GM12878 (cell line): ENCODE results near the gene SIN3B. TPM values are rescaled to one million over a fixed set of nuclear protein-coding genes. Genes with fewer than 3 reads are reported as not detected.

Source experiments
- ATAC-seq: fragments of 200-7000 bp; cut with Tn5 transposase; 3 replicates; pipeline ENCODE4 v1.9.1; 2020; ENCODE audit warnings: mild to moderate bottlenecking, moderate library complexity
- BruUV-seq: library from RNA; stranded (reverse); fragments of 400-500 nt; replicated peaks from 2 replicates; lab custom pipeline; 2021; lab: Mats Ljungman, UMichigan
- CTCF ChIA-PET: fragments of 300-600 bp; sonication (Branson Sonifier 250); formaldehyde crosslinking; extraction: SDS; loops from one replicate; lab custom pipeline; 2021; ENCODE audit warnings: inconsistent platforms; lab: Yijun Ruan, JAX
- POLR2A ChIA-PET: fragments of 350-600 bp; formaldehyde crosslinking; extraction: SDS; loops from one replicate; lab custom pipeline; 2021; ENCODE audit warnings: inconsistent platforms; lab: Charles Lee
- RAD21 ChIA-PET: fragments of 300-600 bp; sonication (Branson Sonifier 250); formaldehyde crosslinking; loops from one replicate; lab custom pipeline; 2023; ENCODE audit warnings: antibody characterized with exemption; ENCODE audit not compliant: unreplicated experiment; lab: Charles Lee
- SMC1A ChIA-PET: fragments of 300-600 bp; sonication (Branson Sonifier 250); formaldehyde crosslinking; loops from one replicate; lab custom pipeline; 2023; ENCODE audit not compliant: unreplicated experiment, uncharacterized antibody; lab: Charles Lee
- DNase-seq: peaks from one replicate; pipeline ENCODE4 v3.0.0-alpha.2; 2011; ENCODE audit warnings: low read depth, low spot score
- FAIRE-seq: peaks from 3 replicates; lab custom pipeline; 2011; peaks lifted over from hg19 to GRCh38; lab: Jason Lieb, UNC
- H2AFZ ChIP-seq: 2 replicates; pipeline ENCODE4 v1.6.0; 2011; ENCODE audit warnings: low read depth, low read length, control low read depth; ENCODE audit not compliant: control insufficient read depth
- H3K27ac ChIP-seq: 2 replicates; pipeline ENCODE4 v1.5.1; 2011; ENCODE audit warnings: control low read depth; ENCODE audit not compliant: control insufficient read depth, insufficient read depth
- H3K27me3 ChIP-seq, 2 experiments: replicated peaks in 1 of 2; 2 replicates each; pipeline versions ENCODE4 v1.6.0 to v1.6.1; 2011; ENCODE audit warnings: low read length in 1 of 2; ENCODE audit not compliant: control insufficient read depth in 2 of 2, insufficient read depth in 2 of 2
- H3K36me3 ChIP-seq, 2 experiments: 2 replicates each; pipeline ENCODE4 v1.5.1; 2011; ENCODE audit warnings: low read length in 1 of 2; ENCODE audit not compliant: control insufficient read depth in 2 of 2, insufficient read depth in 2 of 2
- H3K4me1 ChIP-seq: 2 replicates; pipeline ENCODE4 v1.6.1; 2011; ENCODE audit warnings: mild to moderate bottlenecking, low read length, moderate library complexity, mixed read lengths; ENCODE audit not compliant: control insufficient read depth, insufficient read depth
- H3K4me2 ChIP-seq: 2 replicates; pipeline ENCODE4 v1.6.0; 2011; ENCODE audit warnings: control low read depth; ENCODE audit not compliant: control insufficient read depth, insufficient read depth
- H3K4me3 ChIP-seq: fragments of 200-600 bp; sonication (generic); 2 replicates; pipeline ENCODE4 v1.5.1; 2016
- H3K79me2 ChIP-seq: 2 replicates; pipeline ENCODE4 v1.6.0; 2011; ENCODE audit warnings: low read length; ENCODE audit not compliant: control insufficient read depth, insufficient read depth
- H3K9ac ChIP-seq: 2 replicates; pipeline ENCODE4 v1.8.0; 2011; ENCODE audit warnings: low read length, control low read depth, mixed read lengths; ENCODE audit not compliant: control insufficient read depth, insufficient read depth
- H3K9me3 ChIP-seq: replicated peaks from 3 replicates; pipeline ENCODE4 v1.5.1; 2011; ENCODE audit warnings: mild to moderate bottlenecking, low read length; ENCODE audit not compliant: control insufficient read depth, insufficient read depth
- H4K20me1 ChIP-seq: 2 replicates; pipeline ENCODE4 v1.6.0; 2011; ENCODE audit not compliant: control insufficient read depth, insufficient read depth
- CREM ChIP-seq: IDR thresholded peaks from 2 replicates; pipeline ENCODE4 v1.6.1; 2014; ENCODE audit warnings: antibody characterized with exemption, low read depth
- MXI1 ChIP-seq: fragments of 150-350 bp; IDR thresholded peaks from 2 replicates; pipeline ENCODE4 v1.6.1; 2011; ENCODE audit warnings: low read depth, mild to moderate bottlenecking, inconsistent platforms, low read length, improper control_type of control experiment
- TCF7 ChIP-seq: IDR thresholded peaks from 2 replicates; pipeline ENCODE4 v1.6.1; 2014; ENCODE audit warnings: antibody characterized with exemption, borderline replicate concordance
- ZNF384 ChIP-seq: IDR thresholded peaks from 2 replicates; pipeline ENCODE4 v1.6.1; 2012; ENCODE audit warnings: low read depth, mild to moderate bottlenecking, low read length, improper control_type of control experiment, borderline replicate concordance
- ZSCAN29 ChIP-seq: fragments of 450-650 bp; IDR thresholded peaks from 2 replicates; pipeline ENCODE4 v1.6.1; 2017; ENCODE audit warnings: mild to moderate bottlenecking, moderate library complexity
- WGBS: methylation state at CpG from one replicate; pipeline ENCODE4 v1.1.6; 2016; ENCODE audit warnings: low lambda C conversion rate; ENCODE audit not compliant: insufficient replicate concordance, insufficient coverage; ENCODE audit errors: missing lambda C conversion rate; 5-methylcytosine and 5-hydroxymethylcytosine counted together
- in situ Hi-C: fragments of 300-500 bp; cut with MboI; formaldehyde crosslinking; loops from 9 replicates; pipeline ENCODE4 v1.14.3; 2018; ENCODE audit warnings: mixed read lengths
- intact Hi-C: fragments of 100-400 bp; cut with micrococcal nuclease; formaldehyde crosslinking; loops from one replicate; pipeline ENCODE4 v1.14.2; 2022; ENCODE audit not compliant: unreplicated experiment
- polyA plus RNA-seq, 11 experiments: library from polyadenylated mRNA; depleted of rRNA in 4 of 11; unstranded in 6 of 11; stranded (reverse) in 5 of 11; fragments of >200 nt; fragmentation: Nextera tagmentation in 4 of 11; fragmentation: Illumina TruSeq in 1 of 11; extraction: Ambion mirVana in 4 of 11; extraction: Trizol in 1 of 11; gene quantifications; 1 replicate in 1 of 11; 2 replicates in 10 of 11; pipeline versions ENCODE4 v1.2.1 to v1.2.3, GENCODE V29; 2011 to 2016; ENCODE audit warnings: inconsistent platforms in 2 of 11, missing spikeins in 2 of 11, low read depth in 1 of 11
- total RNA-seq, 4 experiments: library from RNA; depleted of rRNA in 3 of 4; stranded (reverse); fragments of >200 nt in 3 of 4; fragmentation: Illumina TruSeq in 1 of 4; extraction: Trizol in 1 of 4; gene quantifications; 2 replicates each; pipeline versions ENCODE4 v1.2.1 to v1.2.3, GENCODE V29; 2013 to 2021
- TF ChIP-seq, protein P1 (sequence below): fragments of 450-650 bp; formaldehyde crosslinking; IDR thresholded peaks from 2 replicates; pipeline ENCODE4 v1.4.0; 2020; ENCODE audit warnings: mild to moderate bottlenecking, moderate library complexity
- TF ChIP-seq, protein P2 (sequence below): IDR thresholded peaks from 2 replicates; pipeline ENCODE4 v1.6.1; 2012; ENCODE audit warnings: improper control_type of control experiment, low read depth, low read length; ENCODE audit not compliant: insufficient replicate concordance

Gene SIN3B
- total and polyA plus RNA-seq, 10 of the 15 experiments (the other 5 are each of a cell fraction or from before 2014, with no cell fraction given) = 0.68 to 34.5 (median 15.8) TPM

DNA sequence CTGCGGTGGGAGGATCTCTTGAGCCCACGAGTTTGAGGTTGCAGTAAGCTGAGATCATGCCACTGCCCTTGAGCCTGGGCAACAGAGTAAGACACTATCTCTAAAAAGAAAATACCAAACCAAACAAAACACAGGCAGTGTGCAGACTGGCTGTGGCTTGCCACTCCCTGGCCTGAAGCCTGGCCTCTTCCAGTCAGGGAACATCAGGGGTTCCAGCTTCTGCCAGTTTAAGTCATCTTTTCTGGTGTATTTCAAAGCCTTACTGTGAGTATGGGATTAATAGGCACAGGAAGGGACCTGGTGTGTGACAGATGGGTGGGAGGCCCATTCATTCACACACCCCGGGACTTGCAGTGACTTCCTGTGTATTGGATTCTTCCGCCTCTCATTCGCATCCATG lies 32.6 kb downstream of the SIN3B start:
- H3K4me2 ChIP-seq = no peak overlapping the region
- no peaks in the 10 kb centered on the region for H3K27me3 ChIP-seq
- H3K4me1 ChIP-seq = peaks cover 16% of the 10 kb centered on the region
- H3K9ac ChIP-seq = no peak overlapping the region
- DNase-seq (no peak), FAIRE-seq (no peak), ATAC-seq (no peak)
- no peaks in the 10 kb centered on the region for H4K20me1 ChIP-seq
- H3K9me3 ChIP-seq = no peaks in the 10 kb centered on the region
- ChIA-PET POLR2A (no interaction called here), RAD21 (no interaction called here), CTCF (no interaction called here), SMC1A (no interaction called here)
- intact Hi-C loops = no loop called here
- TF ChIP-seq, protein P1, sequence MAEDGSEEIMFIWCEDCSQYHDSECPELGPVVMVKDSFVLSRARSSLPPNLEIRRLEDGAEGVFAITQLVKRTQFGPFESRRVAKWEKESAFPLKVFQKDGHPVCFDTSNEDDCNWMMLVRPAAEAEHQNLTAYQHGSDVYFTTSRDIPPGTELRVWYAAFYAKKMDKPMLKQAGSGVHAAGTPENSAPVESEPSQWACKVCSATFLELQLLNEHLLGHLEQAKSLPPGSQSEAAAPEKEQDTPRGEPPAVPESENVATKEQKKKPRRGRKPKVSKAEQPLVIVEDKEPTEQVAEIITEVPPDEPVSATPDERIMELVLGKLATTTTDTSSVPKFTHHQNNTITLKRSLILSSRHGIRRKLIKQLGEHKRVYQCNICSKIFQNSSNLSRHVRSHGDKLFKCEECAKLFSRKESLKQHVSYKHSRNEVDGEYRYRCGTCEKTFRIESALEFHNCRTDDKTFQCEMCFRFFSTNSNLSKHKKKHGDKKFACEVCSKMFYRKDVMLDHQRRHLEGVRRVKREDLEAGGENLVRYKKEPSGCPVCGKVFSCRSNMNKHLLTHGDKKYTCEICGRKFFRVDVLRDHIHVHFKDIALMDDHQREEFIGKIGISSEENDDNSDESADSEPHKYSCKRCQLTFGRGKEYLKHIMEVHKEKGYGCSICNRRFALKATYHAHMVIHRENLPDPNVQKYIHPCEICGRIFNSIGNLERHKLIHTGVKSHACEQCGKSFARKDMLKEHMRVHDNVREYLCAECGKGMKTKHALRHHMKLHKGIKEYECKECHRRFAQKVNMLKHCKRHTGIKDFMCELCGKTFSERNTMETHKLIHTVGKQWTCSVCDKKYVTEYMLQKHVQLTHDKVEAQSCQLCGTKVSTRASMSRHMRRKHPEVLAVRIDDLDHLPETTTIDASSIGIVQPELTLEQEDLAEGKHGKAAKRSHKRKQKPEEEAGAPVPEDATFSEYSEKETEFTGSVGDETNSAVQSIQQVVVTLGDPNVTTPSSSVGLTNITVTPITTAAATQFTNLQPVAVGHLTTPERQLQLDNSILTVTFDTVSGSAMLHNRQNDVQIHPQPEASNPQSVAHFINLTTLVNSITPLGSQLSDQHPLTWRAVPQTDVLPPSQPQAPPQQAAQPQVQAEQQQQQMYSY = no peak
- no peak for TF ChIP-seq ZNF384
- no peak for TF ChIP-seq MXI1
- no peak for TF ChIP-seq ZSCAN29
- TF ChIP-seq, protein P2, sequence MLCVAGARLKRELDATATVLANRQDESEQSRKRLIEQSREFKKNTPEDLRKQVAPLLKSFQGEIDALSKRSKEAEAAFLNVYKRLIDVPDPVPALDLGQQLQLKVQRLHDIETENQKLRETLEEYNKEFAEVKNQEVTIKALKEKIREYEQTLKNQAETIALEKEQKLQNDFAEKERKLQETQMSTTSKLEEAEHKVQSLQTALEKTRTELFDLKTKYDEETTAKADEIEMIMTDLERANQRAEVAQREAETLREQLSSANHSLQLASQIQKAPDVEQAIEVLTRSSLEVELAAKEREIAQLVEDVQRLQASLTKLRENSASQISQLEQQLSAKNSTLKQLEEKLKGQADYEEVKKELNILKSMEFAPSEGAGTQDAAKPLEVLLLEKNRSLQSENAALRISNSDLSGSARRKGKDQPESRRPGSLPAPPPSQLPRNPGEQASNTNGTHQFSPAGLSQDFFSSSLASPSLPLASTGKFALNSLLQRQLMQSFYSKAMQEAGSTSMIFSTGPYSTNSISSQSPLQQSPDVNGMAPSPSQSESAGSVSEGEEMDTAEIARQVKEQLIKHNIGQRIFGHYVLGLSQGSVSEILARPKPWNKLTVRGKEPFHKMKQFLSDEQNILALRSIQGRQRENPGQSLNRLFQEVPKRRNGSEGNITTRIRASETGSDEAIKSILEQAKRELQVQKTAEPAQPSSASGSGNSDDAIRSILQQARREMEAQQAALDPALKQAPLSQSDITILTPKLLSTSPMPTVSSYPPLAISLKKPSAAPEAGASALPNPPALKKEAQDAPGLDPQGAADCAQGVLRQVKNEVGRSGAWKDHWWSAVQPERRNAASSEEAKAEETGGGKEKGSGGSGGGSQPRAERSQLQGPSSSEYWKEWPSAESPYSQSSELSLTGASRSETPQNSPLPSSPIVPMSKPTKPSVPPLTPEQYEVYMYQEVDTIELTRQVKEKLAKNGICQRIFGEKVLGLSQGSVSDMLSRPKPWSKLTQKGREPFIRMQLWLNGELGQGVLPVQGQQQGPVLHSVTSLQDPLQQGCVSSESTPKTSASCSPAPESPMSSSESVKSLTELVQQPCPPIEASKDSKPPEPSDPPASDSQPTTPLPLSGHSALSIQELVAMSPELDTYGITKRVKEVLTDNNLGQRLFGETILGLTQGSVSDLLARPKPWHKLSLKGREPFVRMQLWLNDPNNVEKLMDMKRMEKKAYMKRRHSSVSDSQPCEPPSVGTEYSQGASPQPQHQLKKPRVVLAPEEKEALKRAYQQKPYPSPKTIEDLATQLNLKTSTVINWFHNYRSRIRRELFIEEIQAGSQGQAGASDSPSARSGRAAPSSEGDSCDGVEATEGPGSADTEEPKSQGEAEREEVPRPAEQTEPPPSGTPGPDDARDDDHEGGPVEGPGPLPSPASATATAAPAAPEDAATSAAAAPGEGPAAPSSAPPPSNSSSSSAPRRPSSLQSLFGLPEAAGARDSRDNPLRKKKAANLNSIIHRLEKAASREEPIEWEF = no peak
- TF ChIP-seq TCF7 = no peak
- TF ChIP-seq CREM = no peak
- no TSS peak for BruUV-seq
- in situ Hi-C loops = no loop called here
- H2AFZ ChIP-seq = no peak overlapping the region
- H3K36me3 ChIP-seq = peaks cover 6 to 8% of the 10 kb centered on the region in 2 experiments; a peak in 3 of 4 replicates
- no peak overlapping the region for H3K27ac ChIP-seq
- 99% methylated on average over 5 of the region's 5 CpGs for WGBS
- no peaks in the 10 kb centered on the region for H3K79me2 ChIP-seq
- no peak overlapping the region for H3K4me3 ChIP-seq
